Measurements from ENCODE around the gene SPARC.
"Not testable (repeated sequence)": the region's sequence is repeated elsewhere in the genome, so short reads cannot be mapped to it uniquely, and the experiment has no call there.

SPARC gene

GRCh38 chr5:151686674-151687407, at the start of gene SPARC:
TSS of gene SPARC (minus strand) at chr5:151686915. CDS start at chr5:151676188, 10,727 bp downstream.
- DNase-seq = no peak

DNA sequence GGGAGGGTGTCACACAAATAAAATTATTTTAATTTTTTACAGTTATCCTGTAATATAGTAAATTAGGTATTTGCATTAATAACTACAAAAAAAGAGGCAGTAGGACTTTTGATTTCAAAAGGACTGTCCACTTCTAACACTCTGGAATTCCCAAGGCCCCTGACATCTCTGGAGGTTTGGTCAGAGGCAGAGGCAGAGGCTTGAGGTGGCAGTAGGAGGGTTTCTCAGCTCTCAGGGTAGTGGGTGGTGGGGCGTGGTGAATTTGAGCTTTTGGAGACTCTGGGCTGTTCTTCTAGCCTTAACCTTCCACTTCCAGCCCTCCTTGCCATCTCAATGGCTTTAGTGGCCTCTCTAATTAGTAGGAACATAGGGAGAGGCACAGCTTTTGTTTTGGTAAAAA, 48.9 kb upstream of the SPARC start:
- no peak for DNase-seq

DNA sequence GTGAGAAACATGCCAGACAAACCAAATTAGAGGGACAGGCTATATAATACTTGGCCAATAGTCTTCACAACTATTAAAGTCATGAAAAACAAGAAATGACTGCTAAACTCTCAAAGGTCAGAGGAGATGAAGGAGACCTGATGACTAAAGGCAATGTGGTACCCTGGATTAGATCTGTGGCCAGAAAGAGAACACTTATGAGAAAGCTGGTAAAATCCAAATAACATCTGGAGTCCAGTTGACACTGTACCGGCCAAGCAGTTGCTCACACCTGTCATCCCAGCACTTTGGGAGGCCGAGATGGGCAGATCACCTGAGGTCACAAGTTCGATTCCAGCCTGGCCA, 47.3 kb upstream of the SPARC start:
- DNase-seq = no peak

- DNase-seq = no peak
These were observed 46.8 kb upstream of the SPARC start for GRCh38 chr5:151733358-151734063.

DNA sequence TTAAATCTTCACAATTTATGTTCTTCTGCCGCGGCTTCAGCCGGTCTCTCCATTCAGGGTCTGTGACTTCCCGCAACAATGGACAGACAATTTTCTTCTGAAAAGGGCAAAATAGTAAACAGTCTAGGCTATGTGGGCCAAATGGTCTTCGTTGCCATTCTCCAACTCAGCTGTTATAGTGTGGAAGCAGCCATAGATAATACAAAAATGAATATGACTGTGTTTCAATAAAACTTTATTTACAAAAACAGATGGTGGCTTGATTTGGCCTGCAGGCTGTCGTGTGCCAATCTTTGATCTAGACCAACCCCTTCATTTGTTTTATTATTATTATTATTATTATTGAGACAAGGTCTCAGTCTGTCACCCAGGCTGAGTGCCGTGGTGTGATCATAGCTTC, 43.7 kb upstream of the SPARC start:
- DNase-seq = no peak

GRCh38 chr5:151729597-151729996, 42.9 kb upstream of the SPARC start:
- DNase-seq = not testable (repeated sequence)

GRCh38 chr5:151724360-151724759, 37.6 kb upstream of the SPARC start:
- DNase-seq = no peak

- DNase-seq = no peak
These were observed 35.8 kb upstream of the SPARC start for GRCh38 chr5:151722546-151722945.

GRCh38 chr5:151721812-151722391, 35.2 kb upstream of the SPARC start:
- DNase-seq = no peak

DNA sequence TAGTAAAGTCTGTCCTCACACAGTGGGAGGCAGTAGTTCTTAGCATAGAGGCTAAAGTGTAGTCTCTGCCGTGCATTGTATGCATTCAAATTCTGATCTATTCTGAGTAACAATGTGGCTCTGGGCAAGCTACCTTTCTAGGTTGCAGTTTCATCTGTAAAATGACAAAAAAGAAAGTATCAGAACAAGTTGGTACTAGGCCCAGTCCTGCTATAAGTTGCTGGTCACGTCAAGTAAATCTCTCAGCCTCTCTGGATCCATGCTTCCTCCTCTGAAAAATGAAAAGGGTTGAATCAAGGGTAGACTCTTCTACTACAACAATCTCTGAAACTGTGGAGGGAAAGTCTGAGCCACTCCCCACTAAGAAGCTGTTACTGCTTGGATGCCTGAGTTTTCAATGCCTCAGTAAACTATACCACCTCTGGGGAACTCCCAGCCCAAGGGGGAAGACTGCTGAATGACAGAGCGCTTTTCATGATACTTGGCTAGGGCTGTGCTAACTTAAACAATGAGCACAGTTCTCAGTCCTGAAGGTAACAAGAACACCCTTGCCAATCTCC, 34.5 kb upstream of the SPARC start:
- DNase-seq = no peak

- no peak for DNase-seq
These were observed 33.5 kb upstream of the SPARC start for GRCh38 chr5:151720215-151720614.

DNA sequence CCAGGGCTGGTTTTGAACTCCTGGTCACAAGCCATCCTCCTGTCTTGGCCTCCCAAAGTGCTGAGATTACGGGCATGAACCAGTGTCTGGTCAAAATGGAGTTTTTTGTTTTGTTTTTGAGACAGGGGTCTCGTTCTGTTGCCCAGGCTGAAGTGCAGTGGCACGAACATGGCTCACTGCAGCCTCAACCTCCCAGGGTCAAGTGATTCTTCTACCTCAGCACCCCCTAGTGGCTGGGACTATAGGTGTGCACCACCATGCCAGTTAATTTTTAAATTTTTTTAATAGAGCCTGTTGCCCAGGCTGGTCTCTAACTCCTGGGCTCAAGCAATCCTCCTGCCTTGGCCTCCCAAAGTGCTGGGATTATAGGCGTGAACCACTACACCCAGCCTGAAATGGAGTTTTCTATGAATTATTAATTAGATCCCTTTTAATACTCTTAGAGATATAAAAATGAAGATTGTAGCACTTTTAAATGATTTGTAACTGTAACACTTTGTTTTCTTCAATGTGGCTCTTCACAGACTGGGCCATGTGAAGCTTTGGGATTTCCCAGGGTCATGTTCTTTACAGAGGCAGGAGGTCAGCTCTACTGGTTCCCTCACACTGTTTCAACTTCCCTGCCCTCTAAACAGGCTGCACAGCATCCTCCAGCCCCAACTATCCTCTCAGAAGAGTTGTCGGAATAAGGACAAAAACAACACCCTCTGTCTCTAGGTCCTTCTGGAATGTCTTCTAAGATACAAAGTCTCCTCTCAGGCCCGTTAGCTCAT, 32.7 kb upstream of the SPARC start:
- peak in 1 of 2 experiments; percentile 33 for DNase-seq

DNA sequence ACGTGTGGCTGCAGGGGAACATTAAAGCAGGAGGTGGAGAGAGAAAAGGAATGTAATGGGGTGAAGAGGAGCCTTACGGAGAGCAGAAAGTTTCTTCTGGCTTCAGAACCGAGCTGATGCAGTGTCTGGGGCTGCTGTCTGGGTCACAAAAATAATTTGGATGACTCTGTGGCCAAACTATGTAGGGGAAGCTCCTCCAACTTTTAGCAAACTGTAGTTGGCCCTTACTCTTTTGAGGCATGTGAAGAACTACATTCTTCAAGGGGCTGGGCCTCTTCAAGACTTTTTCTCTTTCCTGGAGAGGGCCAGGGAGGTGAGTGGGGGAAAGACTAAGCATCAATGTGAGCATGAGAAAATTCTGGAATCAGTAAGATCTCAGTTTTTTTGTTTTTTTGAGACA, 31.9 kb upstream of the SPARC start:
- no peak for DNase-seq

- DNase-seq = no peak
These were observed 31.4 kb upstream of the SPARC start for GRCh38 chr5:151718153-151718552.

DNA sequence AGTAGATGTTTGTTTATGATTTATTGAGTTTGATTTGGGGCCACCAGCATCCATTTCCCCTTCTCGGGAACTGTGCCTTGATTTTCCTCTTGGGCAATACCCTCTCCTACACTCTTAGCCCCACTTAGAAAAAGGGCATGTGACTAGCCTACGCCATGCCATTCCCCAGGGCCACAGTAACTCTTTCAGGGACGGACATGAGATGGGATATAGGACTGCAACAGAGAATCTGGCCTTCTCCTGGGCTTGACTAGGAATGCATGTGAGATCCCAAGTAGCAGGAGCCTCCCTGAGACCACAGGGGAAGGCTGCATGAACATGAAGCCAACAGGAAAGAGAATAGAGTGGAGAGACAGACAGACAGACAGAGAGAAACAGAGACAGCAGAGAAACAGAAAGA, 30.7 kb upstream of the SPARC start:
- DNase-seq = no peak

- no peak for DNase-seq
These were observed 22.5 kb upstream of the SPARC start for GRCh38 chr5:151709109-151709735.

DNA sequence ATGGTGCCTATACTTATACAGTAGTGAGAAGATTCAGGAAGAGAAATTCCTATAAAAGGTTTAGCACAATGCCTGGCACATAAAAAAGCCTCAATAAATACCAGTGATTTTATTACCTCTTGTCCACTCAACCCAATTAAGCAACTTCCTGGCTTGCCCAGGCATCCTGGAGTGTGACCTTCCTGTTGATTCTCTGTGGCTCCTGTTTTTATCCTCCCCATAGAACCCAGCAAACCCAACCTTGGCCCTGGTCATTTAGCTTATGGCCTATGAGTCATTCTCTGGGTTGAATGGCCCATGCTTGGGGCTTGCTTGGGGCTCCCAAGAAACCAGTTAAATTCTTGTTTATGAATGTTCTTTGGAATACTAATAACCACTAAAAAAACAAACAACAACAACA, 21.4 kb upstream of the SPARC start:
- peak in 1 of 2 experiments; percentile 62 for DNase-seq

- DNase-seq = no peak
These were observed 20.9 kb upstream of the SPARC start for GRCh38 chr5:151707567-151707966.

- DNase-seq = no peak
These were observed 20.2 kb upstream of the SPARC start for GRCh38 chr5:151706906-151707305.

DNA sequence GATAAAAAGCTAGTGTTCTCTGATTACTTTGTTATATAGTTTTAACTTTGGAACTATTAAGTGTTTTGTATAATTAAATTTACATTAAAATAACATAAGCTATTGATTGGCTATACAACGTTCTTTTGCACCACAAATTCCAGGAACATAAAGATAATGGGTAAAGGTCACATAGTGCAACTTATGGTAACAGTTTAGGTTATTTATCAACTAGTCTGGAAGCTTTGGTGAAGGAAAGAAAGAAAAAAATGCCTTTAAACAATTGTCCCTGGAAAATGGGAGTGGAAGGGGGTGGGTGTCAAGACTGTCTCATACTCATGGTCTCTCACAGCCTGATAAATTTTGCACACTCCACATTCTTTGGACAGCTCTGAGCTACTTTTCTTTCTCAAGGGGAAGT, 17.1 kb upstream of the SPARC start:
- no peak for DNase-seq

DNA sequence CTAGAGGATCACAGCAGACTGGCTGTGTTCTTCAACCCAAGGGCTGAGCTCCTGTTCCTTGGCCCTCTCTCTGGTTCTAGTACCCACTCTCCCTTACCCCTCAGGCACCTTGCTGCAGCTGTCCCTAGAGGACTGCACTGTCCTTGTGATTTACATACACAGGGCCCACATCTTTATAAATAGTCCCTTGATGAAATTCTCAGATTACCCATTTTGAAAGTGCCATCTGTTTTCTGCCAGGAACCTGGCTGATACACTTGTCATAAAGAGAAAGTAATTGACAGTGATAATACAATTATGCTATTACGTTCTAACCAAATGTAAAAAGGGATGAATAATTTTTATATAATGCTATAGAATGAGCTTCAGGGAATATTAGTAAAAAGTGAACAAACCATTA, 16.5 kb upstream of the SPARC start:
- DNase-seq = no peak

DNA sequence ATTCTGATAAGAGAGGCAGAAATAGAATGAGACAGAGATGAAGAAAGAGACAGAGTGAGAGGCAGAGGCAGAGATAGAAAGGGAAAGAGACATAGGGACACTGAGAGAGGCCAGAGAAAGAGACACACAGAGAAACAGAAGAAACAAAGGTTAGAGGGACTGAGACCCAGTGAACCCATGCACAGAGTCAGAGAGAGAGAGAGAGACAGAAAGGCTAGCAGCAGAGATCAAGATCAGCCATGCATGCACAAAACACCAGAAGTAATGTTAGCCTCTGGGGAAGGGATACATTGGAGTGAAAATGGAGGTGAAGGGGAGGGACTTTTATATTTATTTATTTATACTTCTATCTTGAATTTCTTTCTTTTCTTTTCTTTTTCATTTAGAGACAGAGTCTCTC, 14.1 kb upstream of the SPARC start:
- DNase-seq = no peak

GRCh38 chr5:151700296-151700695, 13.6 kb upstream of the SPARC start:
- no peak for DNase-seq
